GM12878 (cell line): Measurements from ENCODE around the gene CPNE9. TPM values are rescaled to one million over a fixed set of nuclear protein-coding genes. Genes with fewer than 3 reads are reported as not detected.

Experiments
- ATAC-seq: fragments of 200-7000 bp; cut with Tn5 transposase; 3 replicates; pipeline ENCODE4 v1.9.1; 2020; ENCODE audit warnings: mild to moderate bottlenecking, moderate library complexity
- BruUV-seq: library from RNA; stranded (reverse); fragments of 400-500 nt; replicated peaks from 2 replicates; lab custom pipeline; 2021; lab: Mats Ljungman, UMichigan
- CTCF ChIA-PET: fragments of 300-600 bp; sonication (Branson Sonifier 250); formaldehyde crosslinking; extraction: SDS; loops from one replicate; lab custom pipeline; 2021; ENCODE audit warnings: inconsistent platforms; lab: Yijun Ruan, JAX
- POLR2A ChIA-PET: fragments of 350-600 bp; formaldehyde crosslinking; extraction: SDS; loops from one replicate; lab custom pipeline; 2021; ENCODE audit warnings: inconsistent platforms; lab: Charles Lee
- RAD21 ChIA-PET: fragments of 300-600 bp; sonication (Branson Sonifier 250); formaldehyde crosslinking; loops from one replicate; lab custom pipeline; 2023; ENCODE audit warnings: antibody characterized with exemption; ENCODE audit not compliant: unreplicated experiment; lab: Charles Lee
- SMC1A ChIA-PET: fragments of 300-600 bp; sonication (Branson Sonifier 250); formaldehyde crosslinking; loops from one replicate; lab custom pipeline; 2023; ENCODE audit not compliant: unreplicated experiment, uncharacterized antibody; lab: Charles Lee
- DNase-seq: peaks from one replicate; pipeline ENCODE4 v3.0.0-alpha.2; 2011; ENCODE audit warnings: low read depth, low spot score
- FAIRE-seq: peaks from 3 replicates; lab custom pipeline; 2011; peaks lifted over from hg19 to GRCh38; lab: Jason Lieb, UNC
- H2AFZ ChIP-seq: 2 replicates; pipeline ENCODE4 v1.6.0; 2011; ENCODE audit warnings: low read depth, low read length, control low read depth; ENCODE audit not compliant: control insufficient read depth
- H3K27ac ChIP-seq: 2 replicates; pipeline ENCODE4 v1.5.1; 2011; ENCODE audit warnings: control low read depth; ENCODE audit not compliant: control insufficient read depth, insufficient read depth
- H3K27me3 ChIP-seq, 2 experiments: replicated peaks in 1 of 2; 2 replicates each; pipeline versions ENCODE4 v1.6.0 to v1.6.1; 2011; ENCODE audit warnings: low read length in 1 of 2; ENCODE audit not compliant: control insufficient read depth in 2 of 2, insufficient read depth in 2 of 2
- H3K36me3 ChIP-seq, 2 experiments: 2 replicates each; pipeline ENCODE4 v1.5.1; 2011; ENCODE audit warnings: low read length in 1 of 2; ENCODE audit not compliant: control insufficient read depth in 2 of 2, insufficient read depth in 2 of 2
- H3K4me1 ChIP-seq: 2 replicates; pipeline ENCODE4 v1.6.1; 2011; ENCODE audit warnings: mild to moderate bottlenecking, low read length, moderate library complexity, mixed read lengths; ENCODE audit not compliant: control insufficient read depth, insufficient read depth
- H3K4me2 ChIP-seq: 2 replicates; pipeline ENCODE4 v1.6.0; 2011; ENCODE audit warnings: control low read depth; ENCODE audit not compliant: control insufficient read depth, insufficient read depth
- H3K4me3 ChIP-seq: fragments of 200-600 bp; sonication (generic); 2 replicates; pipeline ENCODE4 v1.5.1; 2016
- H3K79me2 ChIP-seq: 2 replicates; pipeline ENCODE4 v1.6.0; 2011; ENCODE audit warnings: low read length; ENCODE audit not compliant: control insufficient read depth, insufficient read depth
- H3K9ac ChIP-seq: 2 replicates; pipeline ENCODE4 v1.8.0; 2011; ENCODE audit warnings: low read length, control low read depth, mixed read lengths; ENCODE audit not compliant: control insufficient read depth, insufficient read depth
- H3K9me3 ChIP-seq: replicated peaks from 3 replicates; pipeline ENCODE4 v1.5.1; 2011; ENCODE audit warnings: mild to moderate bottlenecking, low read length; ENCODE audit not compliant: control insufficient read depth, insufficient read depth
- H4K20me1 ChIP-seq: 2 replicates; pipeline ENCODE4 v1.6.0; 2011; ENCODE audit not compliant: control insufficient read depth, insufficient read depth
- CBX3 ChIP-seq: fragments of 200-600 bp; sonication (generic); IDR thresholded peaks from 2 replicates; pipeline ENCODE4 v1.6.1; 2016; ENCODE audit warnings: low read depth, borderline replicate concordance
- CHD1 ChIP-seq: IDR thresholded peaks from 2 replicates; pipeline ENCODE4 v1.6.1; 2012; ENCODE audit warnings: low read depth, low read length, improper control_type of control experiment
- EED ChIP-seq: sonication (generic); IDR thresholded peaks from 2 replicates; pipeline ENCODE4 v1.6.1; 2016; ENCODE audit warnings: antibody characterized with exemption, low read depth
- HDGF ChIP-seq: fragments of 450-650 bp; IDR thresholded peaks from 2 replicates; pipeline ENCODE4 v1.6.1; 2016; ENCODE audit warnings: antibody characterized with exemption
- IKZF1 ChIP-seq: fragments of 450-650 bp; conservative IDR thresholded peaks from 2 replicates; pipeline ENCODE4 v1.6.1; 2017; ENCODE audit warnings: antibody characterized with exemption, mild to moderate bottlenecking
- MTA2 ChIP-seq: fragments of 450-650 bp; IDR thresholded peaks from 2 replicates; pipeline ENCODE4 v1.6.1; 2016; ENCODE audit warnings: low read depth, mild to moderate bottlenecking, moderate library complexity
- PBX3 ChIP-seq: IDR thresholded peaks from 2 replicates; pipeline ENCODE4 v1.6.1; 2011; ENCODE audit warnings: mild to moderate bottlenecking, low read depth, low read length, moderate library complexity; ENCODE audit not compliant: insufficient replicate concordance
- TCF7 ChIP-seq: IDR thresholded peaks from 2 replicates; pipeline ENCODE4 v1.6.1; 2014; ENCODE audit warnings: antibody characterized with exemption, borderline replicate concordance
- ZNF274 ChIP-seq: IDR thresholded peaks from one replicate; pipeline ENCODE4 v1.8.0; 2011; ENCODE audit not compliant: insufficient read length, insufficient read depth
- ZNF592 ChIP-seq: fragments of 450-650 bp; IDR thresholded peaks from 2 replicates; pipeline ENCODE4 v1.6.1; 2017; ENCODE audit warnings: mild to moderate bottlenecking, moderate library complexity
- WGBS: methylation state at CpG from one replicate; pipeline ENCODE4 v1.1.6; 2016; ENCODE audit warnings: low lambda C conversion rate; ENCODE audit not compliant: insufficient replicate concordance, insufficient coverage; ENCODE audit errors: missing lambda C conversion rate; 5-methylcytosine and 5-hydroxymethylcytosine counted together
- in situ Hi-C: fragments of 300-500 bp; cut with MboI; formaldehyde crosslinking; loops from 9 replicates; pipeline ENCODE4 v1.14.3; 2018; ENCODE audit warnings: mixed read lengths
- intact Hi-C: fragments of 100-400 bp; cut with micrococcal nuclease; formaldehyde crosslinking; loops from one replicate; pipeline ENCODE4 v1.14.2; 2022; ENCODE audit not compliant: unreplicated experiment
- polyA plus RNA-seq, 11 experiments: library from polyadenylated mRNA; depleted of rRNA in 4 of 11; unstranded in 6 of 11; stranded (reverse) in 5 of 11; fragments of >200 nt; fragmentation: Nextera tagmentation in 4 of 11; fragmentation: Illumina TruSeq in 1 of 11; extraction: Ambion mirVana in 4 of 11; extraction: Trizol in 1 of 11; gene quantifications; 1 replicate in 1 of 11; 2 replicates in 10 of 11; pipeline versions ENCODE4 v1.2.1 to v1.2.3, GENCODE V29; 2011 to 2016; ENCODE audit warnings: inconsistent platforms in 2 of 11, missing spikeins in 2 of 11, low read depth in 1 of 11
- total RNA-seq, 4 experiments: library from RNA; depleted of rRNA in 3 of 4; stranded (reverse); fragments of >200 nt in 3 of 4; fragmentation: Illumina TruSeq in 1 of 4; extraction: Trizol in 1 of 4; gene quantifications; 2 replicates each; pipeline versions ENCODE4 v1.2.1 to v1.2.3, GENCODE V29; 2013 to 2021

Gene CPNE9
- total and polyA plus RNA-seq, 10 of the 15 experiments (the other 5 are each of a cell fraction or from before 2014, with no cell fraction given), result 0.02 to 0.12 (median 0.05) TPM; not detected in 7

DNA sequence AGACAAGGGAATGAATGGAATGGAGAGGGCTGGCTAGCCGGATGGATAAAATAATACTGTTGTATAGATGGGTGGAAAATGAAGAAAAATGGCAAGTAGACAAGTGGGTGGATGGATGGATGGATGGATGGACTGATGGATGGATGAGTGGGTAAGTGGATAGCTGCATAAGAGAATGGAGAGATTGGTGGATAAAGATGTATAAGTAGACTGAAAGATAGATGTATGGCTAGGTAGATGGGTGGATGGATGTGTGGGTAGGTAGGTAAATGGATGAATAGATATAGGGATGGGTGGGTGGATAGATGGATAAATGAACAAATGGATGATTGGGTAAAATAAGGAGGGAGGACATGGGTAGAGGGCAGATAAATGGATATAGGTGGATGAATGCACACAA is 13.9 kb downstream of the CPNE9 start:
- Histone ChIP-seq H2AFZ (no peak overlapping the region), H3K27ac (no peak overlapping the region), H3K4me2 (no peak overlapping the region), H3K9ac (no peak overlapping the region), H3K27me3 (no peaks in the 10 kb centered on the region; a peak in 2 of 4 replicates), H3K4me3 (no peak overlapping the region), H3K4me1 (no peaks in the 10 kb centered on the region), H3K36me3 (no peaks in the 10 kb centered on the region), H4K20me1 (no peaks in the 10 kb centered on the region), H3K9me3 (no peaks in the 10 kb centered on the region), H3K79me2 (no peaks in the 10 kb centered on the region)
- RAD21 ChIA-PET, result interaction anchor here (0.6 kb wide), 1 partner anchor 8 kb away, joined by 4 read pairs; no protein-coding TSS in a partner anchor
- in situ Hi-C loops (no loop called here), intact Hi-C loops (no loop called here)
- SMC1A ChIA-PET, result interaction anchor here (1.2 kb wide), 1 partner anchor 10 kb away, joined by 3 read pairs; no protein-coding TSS in a partner anchor
- 50% methylated on average over 1 of the region's 1 CpG for WGBS
- ATAC-seq, result no peak
- BruUV-seq, result no TSS peak
- no peak for TF ChIP-seq CBX3
- TF ChIP-seq ZNF592, result no peak
- no peak for TF ChIP-seq CHD1
- no peak for TF ChIP-seq HDGF
- TF ChIP-seq PBX3, result no peak
- TF ChIP-seq IKZF1, result no peak
- TF ChIP-seq TCF7, result no peak
- TF ChIP-seq EED, result no peak
- no peak for TF ChIP-seq MTA2
- no peak for TF ChIP-seq ZNF274
- POLR2A ChIA-PET, result no interaction called here
- CTCF ChIA-PET, result interaction anchor here (0.8 kb wide), 1 partner anchor 10 kb away, joined by 3 read pairs; no protein-coding TSS in a partner anchor
- DNase-seq, result no peak
- FAIRE-seq, result no peak
